Measurements from ENCODE around the gene RBL2. TPM values are rescaled to one million over a fixed set of nuclear protein-coding genes. Genes with fewer than 3 reads are reported as not detected.

The RBL2 gene
- total and polyA plus RNA-seq, 2 of the 8 experiments (the other 6 are each of a cell fraction or from before 2014, with no cell fraction given), result 13.9 to 22.1 TPM

- TF ChIP-seq CHD7 (IDR thresholded peaks at IDR 0.05; ENCODE audit: insufficient replicate concordance, low read length), result no peak
- TF ChIP-seq EZH2 (IDR thresholded peaks at IDR 0.05; ENCODE audit: low read depth, low read length, severe bottlenecking), result no peak
- TF ChIP-seq SP2 (IDR thresholded peaks at IDR 0.05; ENCODE audit: low read length), result no peak
- TF ChIP-seq SAP30 (IDR thresholded peaks at IDR 0.05; ENCODE audit: insufficient read depth, insufficient replicate concordance, low read length), result no peak
- no peak for TF ChIP-seq CEBPB (IDR thresholded peaks at IDR 0.05; ENCODE audit: low read depth, low read length)
- no peak for TF ChIP-seq E2F6 (IDR thresholded peaks at IDR 0.05)
- TF ChIP-seq CHD1 (IDR thresholded peaks at IDR 0.05; ENCODE audit: low read depth, low read length), result no peak
- TF ChIP-seq GABPA (IDR thresholded peaks at IDR 0.05; ENCODE audit: borderline replicate concordance, insufficient read depth, low read length), result no peak
- no peak for TF ChIP-seq POLR2AphosphoS5 (IDR thresholded peaks at IDR 0.05; ENCODE audit: low read depth, low read length)
- TF ChIP-seq TAF1 (IDR thresholded peaks at IDR 0.05; ENCODE audit: low read depth, low read length), result no peak
- no peak for TF ChIP-seq RBBP5 (IDR thresholded peaks at IDR 0.05; ENCODE audit: borderline replicate concordance, low read depth, low read length)
- TF ChIP-seq KDM5A (IDR thresholded peaks at IDR 0.05; ENCODE audit: low read length), result no peak
These were observed 103.4 kb downstream of the RBL2 start (continued) for GRCh38 chr16:53537626-53538025.
